BLaER1 (cell line): ENCODE data around the gene SNRK.

ENCODE experiments used
- H3K27ac ChIP-seq: shearing (Covaris generic); formaldehyde crosslinking; 2 replicates; pipeline ENCODE4 v1.8.1; 2022
- H3K27me3 ChIP-seq: shearing (Covaris generic); formaldehyde crosslinking; 2 replicates; pipeline ENCODE4 v1.8.1; 2022
- H3K36me3 ChIP-seq: shearing (Covaris generic); formaldehyde crosslinking; 2 replicates; pipeline ENCODE4 v1.8.1; 2022
- H3K4me1 ChIP-seq: shearing (Covaris generic); formaldehyde crosslinking; 2 replicates; pipeline ENCODE4 v1.8.1; 2022
- H3K4me2 ChIP-seq: shearing (Covaris generic); formaldehyde crosslinking; 2 replicates; pipeline ENCODE4 v1.8.1; 2022
- H3K4me3 ChIP-seq: shearing (Covaris generic); formaldehyde crosslinking; 2 replicates; pipeline ENCODE4 v1.8.1; 2022
- H3K9ac ChIP-seq: shearing (Covaris generic); formaldehyde crosslinking; 2 replicates; pipeline ENCODE4 v1.8.1; 2022
- H3K9me3 ChIP-seq: shearing (Covaris generic); formaldehyde crosslinking; 2 replicates; pipeline ENCODE4 v1.8.1; 2022
- H4K20me1 ChIP-seq: shearing (Covaris generic); formaldehyde crosslinking; 2 replicates; pipeline ENCODE4 v1.8.1; 2022
- Cebpa-rat ChIP-seq: shearing (Covaris generic); IDR thresholded peaks from 2 replicates; pipeline ENCODE4 v1.8.1; 2022

Gene SNRK

DNA sequence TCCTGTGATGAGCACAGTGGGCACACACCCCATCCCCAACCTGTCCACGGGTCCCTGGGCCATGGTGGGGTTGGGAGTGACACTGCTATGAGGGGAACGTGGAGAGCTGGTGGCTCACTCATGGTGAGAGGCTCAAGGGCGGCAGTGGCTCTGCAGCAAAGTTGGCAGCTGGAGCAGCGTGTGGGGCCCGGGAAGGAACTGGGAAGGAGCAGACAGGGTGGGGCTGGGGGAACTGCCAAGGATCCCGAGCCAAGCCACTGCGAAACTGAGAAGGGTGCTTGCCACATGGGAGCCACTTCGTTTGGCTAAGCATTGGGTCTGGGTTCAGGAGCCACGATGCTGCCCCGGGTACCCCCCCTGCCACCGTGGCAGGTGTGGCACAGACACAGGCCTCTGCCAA lies 80.1 kb downstream of the SNRK start:
- Histone ChIP-seq H3K4me1 (no peaks in the 10 kb centered on the region), H3K4me3 (no peak overlapping the region), H3K27ac (no peak overlapping the region), H4K20me1 (no peaks in the 10 kb centered on the region), H3K36me3 (peaks cover 17% of the 10 kb centered on the region; the same call in 1 of the 2 replicates), H3K9me3 (no peaks in the 10 kb centered on the region), H3K9ac (no peak overlapping the region), H3K27me3 (no peaks in the 10 kb centered on the region), H3K4me2 (no peak overlapping the region)
- TF ChIP-seq Cebpa-rat: no peak

DNA sequence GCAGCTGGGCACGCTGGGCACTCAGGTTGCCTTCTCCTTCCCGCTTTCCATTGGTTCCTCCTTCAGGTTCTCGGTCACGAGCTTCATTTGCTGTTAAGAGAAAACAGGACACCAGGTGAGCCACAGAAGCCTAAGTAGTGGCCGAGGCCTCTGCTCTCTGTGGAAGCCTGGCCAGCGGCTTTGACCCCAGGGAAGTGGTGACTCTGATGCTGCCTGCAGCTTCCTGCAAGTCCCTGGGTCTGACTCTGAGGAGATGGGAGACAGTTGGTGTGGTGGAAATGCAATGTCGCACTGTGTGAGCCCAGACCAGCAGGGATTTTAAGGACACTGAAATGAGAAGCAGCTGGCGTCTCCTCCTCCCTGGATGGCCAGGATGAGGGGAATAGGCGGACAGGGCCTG lies 80.5 kb downstream of the SNRK start:
- Histone ChIP-seq H3K27ac (no peak overlapping the region), H4K20me1 (no peaks in the 10 kb centered on the region), H3K4me1 (no peaks in the 10 kb centered on the region), H3K4me2 (no peak overlapping the region), H3K36me3 (peaks cover 17% of the 10 kb centered on the region; the same call in 1 of the 2 replicates), H3K4me3 (no peak overlapping the region), H3K9me3 (no peaks in the 10 kb centered on the region), H3K27me3 (no peaks in the 10 kb centered on the region), H3K9ac (no peak overlapping the region)
- no peak for TF ChIP-seq Cebpa-rat

DNA sequence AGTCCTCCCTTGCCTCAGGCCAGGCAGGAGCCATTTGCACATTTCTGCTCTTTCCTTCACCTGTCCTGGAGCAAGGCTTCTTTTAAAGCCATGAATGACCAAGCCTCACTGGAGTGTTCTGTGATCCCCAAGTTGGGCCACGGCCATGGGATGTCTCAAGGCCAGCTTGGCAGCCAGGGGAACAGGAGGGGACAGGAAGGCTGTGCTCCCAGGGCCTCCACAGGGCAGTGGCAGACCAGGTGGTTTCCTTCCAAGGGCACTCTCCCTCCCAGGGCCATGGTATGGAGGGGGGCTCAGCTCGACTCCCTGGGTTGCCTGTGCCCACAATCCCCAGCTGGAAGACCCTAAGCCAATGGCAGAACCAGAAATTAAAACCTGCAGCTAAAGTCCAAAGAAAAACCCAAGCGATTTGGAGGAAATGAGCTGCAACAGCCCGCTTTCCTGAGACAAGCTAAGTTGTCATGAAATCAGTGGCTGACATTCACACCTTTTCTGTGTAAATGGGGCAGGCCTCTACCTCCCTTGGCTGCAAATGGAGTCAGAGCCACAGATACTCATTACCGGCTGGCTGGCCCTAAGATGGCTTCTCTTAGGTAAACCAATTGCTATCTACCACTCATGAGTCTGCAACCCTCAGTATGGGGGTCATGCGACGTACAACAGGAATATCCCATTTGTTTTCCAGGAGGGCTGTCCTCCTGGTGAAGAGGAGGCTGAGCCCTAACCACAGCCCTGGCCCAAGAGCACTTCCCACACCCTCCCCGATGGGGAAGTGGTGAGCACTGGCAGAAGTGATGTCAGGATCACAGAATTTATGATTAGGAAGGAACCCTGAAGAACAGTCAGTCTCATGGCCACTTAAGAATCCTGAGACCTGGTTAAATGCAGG lies 83.3 kb downstream of the SNRK start:
- Histone ChIP-seq H3K4me3 (no peak overlapping the region), H3K9me3 (no peaks in the 10 kb centered on the region), H4K20me1 (no peaks in the 10 kb centered on the region), H3K4me2 (no peak overlapping the region), H3K4me1 (no peaks in the 10 kb centered on the region), H3K9ac (no peak overlapping the region), H3K36me3 (peaks cover 11% of the 10 kb centered on the region; the same call in 1 of the 2 replicates), H3K27me3 (no peaks in the 10 kb centered on the region), H3K27ac (no peak overlapping the region)
- TF ChIP-seq Cebpa-rat: no peak

DNA sequence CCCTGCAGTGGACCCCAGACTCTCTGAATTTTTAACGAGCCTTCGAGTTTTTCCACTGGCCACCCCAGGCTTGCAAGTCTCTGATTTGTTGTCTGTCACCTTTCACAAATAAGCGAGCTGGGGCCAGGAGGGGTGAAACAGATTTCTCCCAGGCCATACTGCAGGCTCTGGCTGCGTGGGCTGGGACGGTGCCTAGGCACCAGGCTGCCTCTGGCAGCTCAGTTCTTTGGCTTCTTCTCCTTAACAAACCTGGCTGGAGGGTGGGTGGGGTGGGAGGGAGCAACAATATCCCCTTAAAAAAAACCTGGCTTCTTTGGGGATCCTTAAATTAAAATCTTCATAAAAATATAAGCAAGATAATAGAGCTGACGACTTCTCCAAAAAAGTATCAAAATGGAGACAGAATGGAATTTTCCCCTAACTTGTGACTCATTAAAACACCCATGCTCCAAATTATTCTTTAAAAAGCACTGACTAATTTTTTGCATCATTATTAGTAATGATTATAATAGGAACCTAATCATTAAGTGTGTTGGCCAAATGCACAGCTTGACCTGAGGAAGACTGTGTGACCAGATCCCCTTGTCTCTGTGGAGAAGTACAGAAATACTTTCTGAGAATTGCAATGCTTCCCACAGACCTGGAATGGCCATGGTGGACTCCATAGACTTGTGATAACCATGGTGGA lies 84.1 kb downstream of the SNRK start:
- H3K4me3 ChIP-seq: no peak overlapping the region
- no peaks in the 10 kb centered on the region for H4K20me1 ChIP-seq
- H3K9ac ChIP-seq: no peak overlapping the region
- H3K9me3 ChIP-seq: no peaks in the 10 kb centered on the region
- H3K27me3 ChIP-seq: no peaks in the 10 kb centered on the region
- H3K36me3 ChIP-seq: peaks cover 4% of the 10 kb centered on the region; the same call in 1 of the 2 replicates
- no peak for TF ChIP-seq Cebpa-rat
- H3K4me1 ChIP-seq: no peaks in the 10 kb centered on the region
- H3K27ac ChIP-seq: no peak overlapping the region
- H3K4me2 ChIP-seq: no peak overlapping the region

DNA sequence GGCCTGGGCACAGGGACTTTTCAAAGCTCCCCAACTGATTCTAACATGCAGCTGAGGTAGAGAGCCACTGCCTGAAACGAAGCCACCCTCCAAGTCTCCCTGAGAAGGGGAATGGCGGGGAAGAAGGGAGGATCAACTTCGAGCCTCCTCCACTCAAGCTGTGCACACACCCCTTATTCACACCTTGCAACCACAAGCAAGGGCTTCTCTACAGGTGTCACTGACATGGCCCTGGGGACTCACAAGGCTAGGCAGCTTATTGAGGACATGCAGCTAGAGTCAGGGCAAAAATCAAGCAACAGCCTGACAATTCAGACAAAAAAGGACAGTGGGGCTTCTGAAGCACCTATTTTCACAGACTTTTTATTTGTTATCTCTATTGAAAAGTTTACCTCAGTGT lies 85.2 kb downstream of the SNRK start:
- Histone ChIP-seq H4K20me1 (no peaks in the 10 kb centered on the region), H3K27me3 (no peaks in the 10 kb centered on the region), H3K4me3 (no peak overlapping the region), H3K27ac (no peak overlapping the region), H3K4me2 (no peak overlapping the region), H3K36me3 (no peaks in the 10 kb centered on the region), H3K4me1 (no peaks in the 10 kb centered on the region), H3K9ac (no peak overlapping the region), H3K9me3 (no peaks in the 10 kb centered on the region)
- TF ChIP-seq Cebpa-rat: no peak

DNA sequence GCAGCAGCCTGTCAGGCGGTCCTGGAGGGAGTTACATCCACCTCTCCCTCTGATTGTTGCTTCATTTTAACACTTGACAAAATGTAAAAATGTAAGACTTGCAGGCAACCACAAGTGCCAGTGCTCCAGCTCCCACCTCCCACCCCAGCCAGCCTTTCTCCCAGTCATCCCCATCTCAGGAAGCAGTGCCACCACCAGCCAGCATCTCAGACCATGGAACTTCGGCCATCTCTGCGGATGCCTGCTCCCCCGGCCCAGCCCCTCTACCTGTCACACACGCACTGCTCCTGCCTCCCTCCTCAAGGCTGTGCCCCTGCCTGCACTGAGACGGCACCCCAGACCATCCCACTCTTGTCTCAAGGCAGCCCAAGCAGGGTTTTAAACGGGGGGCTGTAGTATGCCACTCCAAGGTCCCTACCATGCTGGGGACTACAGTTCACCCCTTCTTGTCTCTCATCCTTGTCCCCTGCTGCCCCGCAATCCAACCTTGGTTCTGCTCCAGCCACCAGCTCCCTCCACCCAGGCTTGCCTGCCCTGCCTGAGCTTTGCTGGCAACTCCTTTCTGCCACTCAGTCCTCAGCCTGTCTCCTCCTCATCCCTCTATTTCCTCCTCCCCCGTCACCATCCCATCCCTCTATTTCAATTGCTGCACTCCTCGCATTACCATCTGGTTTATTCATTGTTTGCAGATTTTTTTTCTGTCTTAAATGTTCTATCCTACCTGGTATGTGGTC lies 85.8 kb downstream of the SNRK start:
- no peak overlapping the region for H3K9ac ChIP-seq
- no peak overlapping the region for H3K4me3 ChIP-seq
- no peaks in the 10 kb centered on the region for H3K9me3 ChIP-seq
- H3K4me2 ChIP-seq: no peak overlapping the region
- no peak for TF ChIP-seq Cebpa-rat
- no peak overlapping the region for H3K27ac ChIP-seq
- no peaks in the 10 kb centered on the region for H3K36me3 ChIP-seq
- H3K4me1 ChIP-seq: no peaks in the 10 kb centered on the region
- no peaks in the 10 kb centered on the region for H3K27me3 ChIP-seq
- H4K20me1 ChIP-seq: no peaks in the 10 kb centered on the region

DNA sequence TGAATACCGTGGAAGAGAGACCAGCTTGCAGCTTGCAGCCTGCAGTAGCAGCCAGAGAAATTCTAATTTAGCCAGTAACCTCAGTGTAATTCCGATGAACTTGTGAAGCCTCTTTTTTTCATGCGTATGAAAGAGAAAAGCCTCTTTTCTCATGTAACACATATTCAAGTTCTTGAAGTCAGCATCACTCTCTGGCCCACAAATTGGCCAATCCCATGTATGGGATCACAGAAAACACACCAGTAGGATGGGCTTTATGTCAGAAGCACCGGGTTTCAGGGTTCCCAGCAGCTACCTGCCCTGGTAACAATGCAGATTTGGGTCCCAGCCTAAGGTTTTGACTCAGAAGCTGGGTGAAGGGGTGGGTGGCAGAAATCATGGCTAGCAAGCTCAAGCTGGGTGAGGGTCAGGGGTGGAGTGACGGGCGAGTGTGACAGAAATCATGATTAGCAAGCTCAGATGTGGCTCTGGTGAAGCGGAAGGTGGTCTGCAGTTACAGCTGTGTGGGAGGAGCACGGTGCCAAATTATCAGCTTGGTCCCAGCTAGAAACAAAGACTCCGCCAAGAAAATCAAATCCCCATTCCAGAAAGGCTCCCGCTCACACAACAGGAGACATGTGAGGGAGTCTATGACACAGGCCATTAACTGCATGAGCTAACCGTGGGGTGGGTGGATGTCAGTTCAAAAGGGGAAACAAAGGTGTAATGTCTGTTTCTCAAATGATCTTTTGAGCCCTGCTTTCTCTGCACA lies 86.6 kb downstream of the SNRK start:
- H3K36me3 ChIP-seq: no peaks in the 10 kb centered on the region
- no peak overlapping the region for H3K4me3 ChIP-seq
- no peaks in the 10 kb centered on the region for H3K9me3 ChIP-seq
- H3K9ac ChIP-seq: no peak overlapping the region
- no peak overlapping the region for H3K4me2 ChIP-seq
- no peak for TF ChIP-seq Cebpa-rat
- no peaks in the 10 kb centered on the region for H3K4me1 ChIP-seq
- H3K27ac ChIP-seq: no peak overlapping the region
- H4K20me1 ChIP-seq: no peaks in the 10 kb centered on the region
- H3K27me3 ChIP-seq: no peaks in the 10 kb centered on the region

DNA sequence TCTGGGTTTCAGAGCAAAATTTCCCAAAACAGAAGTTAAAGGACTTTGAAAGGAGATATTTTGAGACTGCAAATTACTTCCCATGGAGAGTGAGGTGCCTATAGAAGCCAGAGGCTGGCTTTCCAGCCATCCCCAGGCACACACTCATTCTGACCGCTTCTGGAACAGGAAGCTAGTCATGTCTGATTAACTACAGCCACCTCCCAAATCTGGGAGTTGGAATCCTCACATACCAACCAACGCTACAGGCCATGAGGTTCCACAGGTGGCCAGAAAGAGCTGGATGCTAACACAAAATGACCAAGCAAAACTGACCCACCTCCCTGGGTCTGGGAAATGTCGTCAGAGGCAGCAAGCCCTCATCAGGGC lies 87.2 kb downstream of the SNRK start:
- H4K20me1 ChIP-seq: no peaks in the 10 kb centered on the region
- H3K9ac ChIP-seq: no peak overlapping the region
- no peaks in the 10 kb centered on the region for H3K4me1 ChIP-seq
- H3K9me3 ChIP-seq: no peaks in the 10 kb centered on the region
- H3K27me3 ChIP-seq: no peaks in the 10 kb centered on the region
- no peak overlapping the region for H3K27ac ChIP-seq
- TF ChIP-seq Cebpa-rat: no peak
- no peak overlapping the region for H3K4me2 ChIP-seq
- H3K36me3 ChIP-seq: no peaks in the 10 kb centered on the region
- no peak overlapping the region for H3K4me3 ChIP-seq
